T-helper 17 cell (primary cell): ENCODE results near the gene SLC8A1. TPM values are rescaled to one million over a fixed set of nuclear protein-coding genes. Genes with fewer than 3 reads are reported as not detected.

Experiments used
- ATAC-seq: fragments of 150-1000 bp; cut with Tn5 transposase; 2 replicates; pipeline ENCODE4 v1.10.0; 2021; ENCODE audit warnings: mild to moderate bottlenecking, moderate library complexity
- DNase-seq, 3 donors: peaks; one replicate each; pipeline versions ENCODE4 v3.0.0 to v3.0.0-alpha.2; 2020 to 2021
- H3K9me3 ChIP-seq: one replicate; pipeline ENCODE4 v1.7.0; 2013; ENCODE audit warnings: low read length, mild to moderate bottlenecking; ENCODE audit not compliant: control insufficient read depth, poor library complexity, severe bottlenecking
- H3K27ac Mint-ChIP-seq: one replicate; pipeline ENCODE4 v1.8.0; 2022; ENCODE audit warnings: mild to moderate bottlenecking, moderate library complexity, mixed read lengths
- H3K27me3 Mint-ChIP-seq: one replicate; pipeline ENCODE4 v1.8.0; 2022; ENCODE audit warnings: mixed read lengths
- H3K36me3 Mint-ChIP-seq: one replicate; pipeline ENCODE4 v1.8.0; 2022; ENCODE audit warnings: low read depth, mixed read lengths
- H3K4me1 Mint-ChIP-seq: one replicate; pipeline ENCODE4 v1.8.0; 2022; ENCODE audit warnings: mild to moderate bottlenecking, mixed read lengths
- H3K4me3 Mint-ChIP-seq: one replicate; pipeline ENCODE4 v1.8.0; 2022; ENCODE audit warnings: mild to moderate bottlenecking, moderate library complexity, mixed read lengths
- total RNA-seq, 4 donors: library from RNA in 2 of 4; stranded (reverse) in 2 of 4; gene quantifications; one replicate each; pipeline ENCODE4 v1.2.3 and lab custom pipeline; 2022 to 2026

Gene SLC8A1
- total RNA-seq, 2 donors from 2014 or later: 0.26 to 1.4 TPM

GRCh38 chr2:40220177-40220925 is 231.5 kb downstream of the SLC8A1 start:
- no peak overlapping the region for H3K27ac Mint-ChIP-seq
- no peaks in the 10 kb centered on the region for H3K27me3 Mint-ChIP-seq
- DNase-seq: no peak
- H3K36me3 Mint-ChIP-seq: no peaks in the 10 kb centered on the region
- H3K9me3 ChIP-seq: no peaks in the 10 kb centered on the region
- no peaks in the 10 kb centered on the region for H3K4me1 Mint-ChIP-seq
- H3K4me3 Mint-ChIP-seq: no peak overlapping the region
- ATAC-seq: no peak

GRCh38 chr2:40219141-40219540 is 232.7 kb downstream of the SLC8A1 start:
- H3K9me3 ChIP-seq: no peaks in the 10 kb centered on the region
- no peaks in the 10 kb centered on the region for H3K36me3 Mint-ChIP-seq
- no peaks in the 10 kb centered on the region for H3K27me3 Mint-ChIP-seq
- ATAC-seq (no peak), DNase-seq (no peak)
- no peak overlapping the region for H3K27ac Mint-ChIP-seq
- no peak overlapping the region for H3K4me3 Mint-ChIP-seq
- H3K4me1 Mint-ChIP-seq: no peaks in the 10 kb centered on the region

GRCh38 chr2:40218679-40219078 is 233.2 kb downstream of the SLC8A1 start:
- H3K9me3 ChIP-seq: no peaks in the 10 kb centered on the region
- H3K4me1 Mint-ChIP-seq: no peaks in the 10 kb centered on the region
- H3K36me3 Mint-ChIP-seq: no peaks in the 10 kb centered on the region
- no peak overlapping the region for H3K27ac Mint-ChIP-seq
- no peaks in the 10 kb centered on the region for H3K27me3 Mint-ChIP-seq
- no peak for ATAC-seq
- no peak for DNase-seq
- H3K4me3 Mint-ChIP-seq: no peak overlapping the region

GRCh38 chr2:40213619-40214018 is 238.3 kb downstream of the SLC8A1 start:
- H3K27ac Mint-ChIP-seq: no peak overlapping the region
- H3K9me3 ChIP-seq: no peaks in the 10 kb centered on the region

GRCh38 chr2:40213071-40213470 is 238.8 kb downstream of the SLC8A1 start:
- DNase-seq (no peak), ATAC-seq (no peak)
- H3K36me3 Mint-ChIP-seq: no peaks in the 10 kb centered on the region
- no peaks in the 10 kb centered on the region for H3K4me1 Mint-ChIP-seq
- H3K27me3 Mint-ChIP-seq: no peaks in the 10 kb centered on the region
- no peaks in the 10 kb centered on the region for H3K9me3 ChIP-seq
- no peak overlapping the region for H3K4me3 Mint-ChIP-seq
- no peak overlapping the region for H3K27ac Mint-ChIP-seq

More at GRCh38 chr2:40213619-40214018, 238.3 kb downstream of the SLC8A1 start:
- DNase-seq (no peak), ATAC-seq (no peak)
- H3K4me3 Mint-ChIP-seq: no peak overlapping the region
- no peaks in the 10 kb centered on the region for H3K27me3 Mint-ChIP-seq
- H3K4me1 Mint-ChIP-seq: no peaks in the 10 kb centered on the region
- no peaks in the 10 kb centered on the region for H3K36me3 Mint-ChIP-seq

- H3K4me3 Mint-ChIP-seq: no peak overlapping the region
- no peaks in the 10 kb centered on the region for H3K4me1 Mint-ChIP-seq
- H3K27me3 Mint-ChIP-seq: no peaks in the 10 kb centered on the region
- no peak overlapping the region for H3K27ac Mint-ChIP-seq
- H3K36me3 Mint-ChIP-seq: no peaks in the 10 kb centered on the region
- H3K9me3 ChIP-seq: no peaks in the 10 kb centered on the region
- DNase-seq (no peak), ATAC-seq (no peak)
Measured at GRCh38 chr2:40210968-40211353, 240.9 kb downstream of the SLC8A1 start.

- Mint-ChIP-seq H3K4me3 (no peak overlapping the region), H3K27me3 (no peaks in the 10 kb centered on the region), H3K4me1 (no peaks in the 10 kb centered on the region), H3K36me3 (no peaks in the 10 kb centered on the region), H3K27ac (no peak overlapping the region)
- no peaks in the 10 kb centered on the region for H3K9me3 ChIP-seq
- ATAC-seq (no peak), DNase-seq (no peak)
Measured at GRCh38 chr2:40210344-40210967, 241.4 kb downstream of the SLC8A1 start.

- no peak overlapping the region for H3K4me3 Mint-ChIP-seq
- no peaks in the 10 kb centered on the region for H3K4me1 Mint-ChIP-seq
- no peaks in the 10 kb centered on the region for H3K36me3 Mint-ChIP-seq
- no peaks in the 10 kb centered on the region for H3K27me3 Mint-ChIP-seq
- DNase-seq (no peak), ATAC-seq (no peak)
- H3K9me3 ChIP-seq: no peaks in the 10 kb centered on the region
- no peak overlapping the region for H3K27ac Mint-ChIP-seq
Measured at GRCh38 chr2:40209761-40210160, 242.1 kb downstream of the SLC8A1 start.

- Mint-ChIP-seq H3K4me1 (no peaks in the 10 kb centered on the region), H3K4me3 (no peak overlapping the region), H3K36me3 (no peaks in the 10 kb centered on the region), H3K27me3 (no peaks in the 10 kb centered on the region), H3K27ac (no peak overlapping the region)
- ATAC-seq (no peak), DNase-seq (no peak)
- H3K9me3 ChIP-seq: no peaks in the 10 kb centered on the region
Measured at GRCh38 chr2:40208463-40208862, 243.4 kb downstream of the SLC8A1 start.

- ATAC-seq: no peak
- peaks cover 2% of the 10 kb centered on the region for H3K9me3 ChIP-seq
- Mint-ChIP-seq H3K4me3 (no peak overlapping the region), H3K27ac (no peak overlapping the region), H3K36me3 (no peaks in the 10 kb centered on the region), H3K27me3 (no peaks in the 10 kb centered on the region), H3K4me1 (no peaks in the 10 kb centered on the region)
- DNase-seq: no peak
Measured at GRCh38 chr2:40204268-40204667, 247.6 kb downstream of the SLC8A1 start.

GRCh38 chr2:40202798-40203400 is 249.0 kb downstream of the SLC8A1 start:
- ATAC-seq (no peak), DNase-seq (no peak)
- no peak overlapping the region for H3K27ac Mint-ChIP-seq
- H3K27me3 Mint-ChIP-seq: no peaks in the 10 kb centered on the region
- peaks cover 2% of the 10 kb centered on the region for H3K9me3 ChIP-seq
- H3K4me3 Mint-ChIP-seq: no peak overlapping the region
- H3K36me3 Mint-ChIP-seq: no peaks in the 10 kb centered on the region
- no peaks in the 10 kb centered on the region for H3K4me1 Mint-ChIP-seq

GRCh38 chr2:40201425-40201824 is 250.5 kb downstream of the SLC8A1 start:
- Mint-ChIP-seq H3K27ac (no peak overlapping the region), H3K4me3 (no peak overlapping the region), H3K36me3 (no peaks in the 10 kb centered on the region), H3K27me3 (no peaks in the 10 kb centered on the region), H3K4me1 (no peaks in the 10 kb centered on the region)
- H3K9me3 ChIP-seq: peaks cover 2% of the 10 kb centered on the region
- ATAC-seq: no peak
- no peak for DNase-seq

- Mint-ChIP-seq H3K4me3 (no peak overlapping the region), H3K4me1 (no peaks in the 10 kb centered on the region), H3K27me3 (no peaks in the 10 kb centered on the region), H3K36me3 (no peaks in the 10 kb centered on the region), H3K27ac (no peak overlapping the region)
- DNase-seq (no peak), ATAC-seq (no peak)
- H3K9me3 ChIP-seq: peaks cover 2% of the 10 kb centered on the region
Measured at GRCh38 chr2:40200366-40200915, 251.4 kb downstream of the SLC8A1 start.
